ENCODE results near the gene VPS13D. TPM values are rescaled to one million over a fixed set of nuclear protein-coding genes. Genes with fewer than 3 reads are reported as not detected.
A peak's percentile ranks its signal among the peaks of the same experiment; 100 is the strongest.

Gene VPS13D
- total RNA-seq, 4 donors from 2014 or later = 137 to 238 (median 191) TPM

DNA sequence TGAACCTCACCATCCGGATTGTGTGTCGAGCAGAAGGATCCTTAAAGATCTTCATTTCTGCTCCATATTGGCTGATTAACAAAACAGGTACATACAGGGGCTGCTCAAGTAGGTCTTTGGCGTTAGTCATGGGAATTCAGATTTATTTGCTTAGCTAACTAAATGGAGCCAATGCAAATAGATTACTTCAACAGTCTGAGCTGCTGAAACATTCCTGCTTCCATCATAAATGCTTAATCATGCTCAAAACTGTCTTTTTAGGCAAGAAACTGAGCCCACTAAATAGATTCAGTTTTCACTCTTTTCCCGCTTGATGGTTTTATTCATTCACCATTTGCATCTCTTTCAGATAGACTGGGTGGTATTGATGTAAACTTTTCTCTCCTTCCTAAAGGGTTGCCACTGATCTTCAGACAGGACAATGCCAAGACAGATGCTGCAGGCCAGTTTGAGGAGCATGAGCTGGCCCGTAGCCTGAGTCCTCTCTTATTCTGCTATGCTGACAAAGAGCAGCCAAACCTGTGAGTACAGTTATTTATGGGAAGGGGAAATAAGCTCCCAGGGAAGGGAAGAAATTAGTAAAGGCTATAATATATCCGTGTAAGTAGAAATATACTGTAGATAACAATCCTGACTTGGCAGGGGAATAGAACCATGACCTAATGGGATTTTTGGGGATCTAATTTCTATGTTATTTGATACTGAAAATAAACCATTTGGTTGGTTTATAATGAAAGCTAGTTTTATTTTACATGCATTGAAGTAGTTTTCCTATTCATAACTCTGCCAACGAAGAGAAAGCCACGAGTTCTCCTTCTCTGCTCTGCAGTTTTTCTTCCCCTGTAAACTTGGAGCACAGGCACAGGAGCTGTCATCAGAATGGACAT, 126.4 kb downstream of the VPS13D start:
- H3K27ac ChIP-seq = peak overlapping the region in 2 of 3 donors; percentile 38 to 52
- 78 to 88% methylated on average over 8 of the region's 8 CpGs for WGBS, 2 donors
- H3K9me3 ChIP-seq = no peaks in the 10 kb centered on the region
- H3K27me3 ChIP-seq = no peaks in the 10 kb centered on the region
- TF ChIP-seq, protein P1, sequence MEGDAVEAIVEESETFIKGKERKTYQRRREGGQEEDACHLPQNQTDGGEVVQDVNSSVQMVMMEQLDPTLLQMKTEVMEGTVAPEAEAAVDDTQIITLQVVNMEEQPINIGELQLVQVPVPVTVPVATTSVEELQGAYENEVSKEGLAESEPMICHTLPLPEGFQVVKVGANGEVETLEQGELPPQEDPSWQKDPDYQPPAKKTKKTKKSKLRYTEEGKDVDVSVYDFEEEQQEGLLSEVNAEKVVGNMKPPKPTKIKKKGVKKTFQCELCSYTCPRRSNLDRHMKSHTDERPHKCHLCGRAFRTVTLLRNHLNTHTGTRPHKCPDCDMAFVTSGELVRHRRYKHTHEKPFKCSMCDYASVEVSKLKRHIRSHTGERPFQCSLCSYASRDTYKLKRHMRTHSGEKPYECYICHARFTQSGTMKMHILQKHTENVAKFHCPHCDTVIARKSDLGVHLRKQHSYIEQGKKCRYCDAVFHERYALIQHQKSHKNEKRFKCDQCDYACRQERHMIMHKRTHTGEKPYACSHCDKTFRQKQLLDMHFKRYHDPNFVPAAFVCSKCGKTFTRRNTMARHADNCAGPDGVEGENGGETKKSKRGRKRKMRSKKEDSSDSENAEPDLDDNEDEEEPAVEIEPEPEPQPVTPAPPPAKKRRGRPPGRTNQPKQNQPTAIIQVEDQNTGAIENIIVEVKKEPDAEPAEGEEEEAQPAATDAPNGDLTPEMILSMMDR (IDR thresholded peaks at IDR 0.05) = no peak
- TF ChIP-seq POLR2A (IDR thresholded peaks at IDR 0.05) = no peak
- peaks cover 0 to 8% of the 10 kb centered on the region in 2 donors for H3K4me1 ChIP-seq
- no peak for DNase-seq
- H3K36me3 ChIP-seq = peaks cover 36 to 41% of the 10 kb centered on the region in 2 donors
- intact Hi-C loops (cut with DNase I) = no loop called here
- H3K4me3 ChIP-seq (replicated peaks in 1 of 3) = no peak overlapping the region

DNA sequence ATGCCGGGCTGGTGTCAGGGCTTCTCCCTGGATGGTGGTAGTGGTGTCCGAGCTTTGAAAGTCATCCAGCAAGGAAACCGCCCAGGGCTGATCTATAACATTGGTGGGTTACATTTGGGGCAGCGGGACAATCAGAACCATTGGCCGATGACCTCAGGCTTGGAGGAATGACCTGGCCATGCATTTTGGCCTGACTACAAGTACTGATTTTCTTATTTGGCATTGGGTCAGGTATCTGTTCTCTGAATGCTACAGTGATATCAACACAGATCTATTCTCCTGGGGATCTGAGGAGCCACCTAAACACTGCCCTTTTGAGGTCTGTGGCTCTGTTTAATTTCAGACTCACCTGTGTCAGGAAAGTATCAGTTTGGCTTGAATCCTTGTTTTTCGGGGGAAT, 128.7 kb downstream of the VPS13D start:
- intact Hi-C loops (cut with DNase I) = no loop called here
- peaks cover 41 to 55% of the 10 kb centered on the region in 2 donors for H3K36me3 ChIP-seq
- H3K9me3 ChIP-seq = no peaks in the 10 kb centered on the region
- 93 to 95% methylated on average over 5 to 6 of the region's 6 CpGs for WGBS, 2 donors
- H3K27me3 ChIP-seq = no peaks in the 10 kb centered on the region
- peaks cover 0 to 13% of the 10 kb centered on the region in 2 donors for H3K4me1 ChIP-seq
- H3K27ac ChIP-seq = no peak overlapping the region
- no peak for DNase-seq
- H3K4me3 ChIP-seq (replicated peaks in 1 of 3) = no peak overlapping the region
- TF ChIP-seq, protein P1 (IDR thresholded peaks at IDR 0.05) = no peak
- no peak for TF ChIP-seq POLR2A (IDR thresholded peaks at IDR 0.05)

DNA sequence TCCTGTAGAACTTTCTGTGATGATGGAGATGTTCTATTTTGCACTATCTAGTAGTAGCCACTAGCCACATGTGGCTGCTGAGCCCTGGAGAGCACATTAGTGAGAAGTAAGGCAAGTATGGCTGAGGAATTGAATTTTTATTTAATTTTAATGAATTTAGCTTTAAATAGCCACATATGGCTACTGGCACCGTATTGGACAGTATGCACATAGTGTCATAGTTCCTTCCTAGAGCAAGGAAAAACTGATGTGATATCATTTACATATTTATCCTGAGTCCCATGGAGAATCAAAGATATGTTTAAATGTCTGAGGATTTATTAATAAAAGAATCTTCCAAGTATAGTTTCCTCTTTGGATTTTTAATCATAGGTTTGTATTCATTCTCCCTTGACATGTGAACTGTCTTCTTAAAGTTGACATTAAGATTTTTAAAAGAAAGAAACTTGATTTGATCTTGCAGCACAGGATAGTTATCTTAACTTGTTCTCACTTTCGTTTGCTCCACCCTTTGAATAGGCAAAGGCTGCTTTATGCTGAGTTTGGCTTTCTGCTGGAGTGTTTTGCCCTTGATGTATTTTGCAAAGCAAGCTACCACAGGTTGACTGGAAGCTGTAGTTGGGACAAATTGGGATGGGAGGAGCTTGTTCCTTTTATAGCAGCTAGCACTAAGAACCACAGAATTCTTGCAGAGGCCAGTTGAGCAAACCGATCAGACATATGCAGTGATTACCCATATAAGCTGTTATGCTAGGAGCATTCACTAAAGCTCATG, 129.7 kb downstream of the VPS13D start:
- intact Hi-C loops (cut with DNase I) = no loop called here
- H3K27me3 ChIP-seq = no peaks in the 10 kb centered on the region
- no peak for TF ChIP-seq POLR2A (IDR thresholded peaks at IDR 0.05)
- TF ChIP-seq, protein P1 (IDR thresholded peaks at IDR 0.05) = no peak

DNA sequence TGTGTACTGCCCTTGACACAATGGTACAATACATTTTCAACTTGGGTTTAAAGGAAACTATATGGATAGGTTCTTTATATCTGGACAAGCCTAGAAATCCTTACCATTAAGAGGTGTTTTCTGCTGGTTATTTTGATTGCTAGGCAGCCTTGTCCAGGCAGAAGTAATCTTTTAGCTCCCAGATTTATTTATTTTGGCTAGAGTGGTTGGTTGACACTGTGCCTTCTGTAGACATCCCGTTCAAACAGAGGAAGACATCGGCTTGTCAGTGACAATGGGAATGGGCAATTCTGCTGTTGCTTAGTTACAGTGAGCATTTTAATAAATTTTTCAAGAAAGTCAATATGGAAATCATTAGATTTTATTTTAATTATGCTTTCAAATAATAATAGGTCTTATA, 138.8 kb downstream of the VPS13D start:
- no peak overlapping the region for H3K4me3 ChIP-seq (replicated peaks in 1 of 3)
- no peak for DNase-seq
- no peaks in the 10 kb centered on the region for H3K4me1 ChIP-seq
- 60 to 70% methylated on average over 2 of the region's 2 CpGs for WGBS, 2 donors
- no peak overlapping the region for H3K27ac ChIP-seq
- no peaks in the 10 kb centered on the region for H3K27me3 ChIP-seq
- H3K9me3 ChIP-seq = no peaks in the 10 kb centered on the region
- H3K36me3 ChIP-seq = peaks cover 17 to 18% of the 10 kb centered on the region in 2 donors
- TF ChIP-seq, protein P1 (IDR thresholded peaks at IDR 0.05) = no peak
- no peak for TF ChIP-seq POLR2A (IDR thresholded peaks at IDR 0.05)
- intact Hi-C loops (cut with DNase I) = no loop called here

More for the DNA sequence above, 129.7 kb downstream of the VPS13D start:
- Histone ChIP-seq H3K27ac (no peak overlapping the region), H3K9me3 (no peaks in the 10 kb centered on the region), H3K36me3 (peaks cover 33 to 51% of the 10 kb centered on the region in 2 donors), H3K4me1 (peaks cover 0 to 13% of the 10 kb centered on the region in 2 donors), H3K4me3 (replicated peaks in 1 of 3) (no peak overlapping the region)
- DNase-seq = no peak
- 66 to 67% methylated on average over 3 of the region's 3 CpGs for WGBS, 2 donors

Measured in thyroid gland (tissue), 4 donors.